ENCODE measurements around the gene LMF2.

Gene LMF2

DNA sequence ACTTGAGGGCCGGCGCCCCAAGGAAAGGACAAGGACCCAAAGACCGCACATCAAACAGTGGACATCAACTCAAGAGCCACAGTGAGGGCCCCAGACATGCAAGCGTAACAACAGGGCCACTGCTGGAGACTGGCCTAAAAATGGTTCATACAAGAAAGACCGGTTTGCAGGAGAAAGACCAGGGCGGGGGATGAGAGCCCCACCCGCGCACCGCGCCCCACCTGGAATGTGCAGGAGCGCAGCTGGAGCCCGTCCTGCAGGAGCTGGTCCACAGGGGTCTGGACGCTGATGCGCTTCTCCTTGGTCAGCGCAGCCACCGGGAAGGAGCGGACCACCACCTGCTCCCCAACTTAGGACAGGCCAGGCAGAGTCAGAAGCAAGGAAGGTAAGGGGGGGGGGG, 46.6 kb downstream of the LMF2 start:
- DNase-seq = no peak

- no peak for DNase-seq
These were observed 47.9 kb downstream of the LMF2 start for GRCh38 chr22:50459496-50460140.

GRCh38 chr22:50459016-50459415, 48.5 kb downstream of the LMF2 start:
- no peak for DNase-seq

DNA sequence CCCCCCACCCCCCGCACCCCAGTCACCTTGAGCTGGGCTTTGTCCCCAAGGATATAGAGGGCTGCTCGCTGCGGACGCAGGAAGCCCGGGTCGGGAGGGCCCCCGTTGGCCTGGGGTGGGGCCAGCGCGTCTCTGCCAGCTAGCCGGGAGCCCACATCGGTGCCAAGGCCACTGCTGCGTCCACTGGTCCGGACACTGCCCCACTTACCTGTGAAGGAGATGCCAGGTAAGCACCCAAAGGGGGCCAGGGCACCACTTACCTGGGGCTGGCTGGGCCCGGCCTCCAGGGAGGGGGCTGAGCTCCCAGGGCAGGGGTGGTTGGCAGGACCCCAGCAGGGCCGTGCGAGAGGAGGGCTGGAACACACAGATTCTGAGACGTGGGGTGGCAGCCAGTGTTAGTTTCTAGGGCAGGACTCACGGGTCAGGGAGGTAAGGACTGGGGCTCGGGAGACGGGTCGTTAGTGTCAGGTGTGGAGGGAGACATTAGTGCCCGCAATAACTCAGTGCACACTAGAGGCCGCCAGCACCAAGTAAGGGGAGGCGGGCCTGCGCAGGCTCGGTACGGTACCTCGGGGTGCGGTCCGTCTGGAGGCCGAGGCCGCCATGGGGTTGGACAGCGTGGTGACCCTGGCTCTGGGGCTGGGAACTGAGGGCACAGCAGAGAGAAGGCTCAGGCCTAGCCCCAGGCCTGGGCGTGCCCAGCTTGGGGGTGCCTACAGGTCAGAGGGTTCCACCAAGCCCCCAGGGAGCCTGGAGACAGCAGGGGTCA, 50.9 kb downstream of the LMF2 start:
- DNase-seq = peak; percentile 27

DNA sequence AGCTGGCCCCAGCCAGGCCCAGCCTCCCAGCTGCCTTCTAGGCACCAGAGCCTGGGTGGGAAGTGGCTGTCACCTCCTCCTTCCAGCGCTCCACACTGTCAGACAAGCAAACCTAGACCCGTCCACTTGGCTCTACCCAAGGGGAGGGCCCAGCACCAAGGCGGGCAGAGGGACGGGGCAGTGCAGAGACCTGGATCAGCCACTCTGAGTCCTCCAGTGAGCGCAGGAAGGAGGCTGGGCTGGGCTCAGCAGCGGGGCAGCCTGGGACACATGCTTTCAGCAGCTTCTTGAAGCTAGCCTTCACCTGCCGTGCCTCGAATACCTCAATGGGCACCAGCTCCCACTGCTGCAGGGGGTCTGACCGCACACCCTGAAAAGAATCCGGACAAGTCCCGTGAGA, 51.5 kb downstream of the LMF2 start:
- no peak for DNase-seq

GRCh38 chr22:50455201-50455600, 52.3 kb downstream of the LMF2 start:
- DNase-seq = no peak

- DNase-seq = no peak
These were observed 52.9 kb downstream of the LMF2 start for GRCh38 chr22:50454556-50455075.

Data from CD4-positive, alpha-beta T cell treated with Interleukin-6 for 4 hours (primary cell).